Fibroblast of pulmonary artery (primary cell): ENCODE data around the gene MYOF.

Experiments
- DNase-seq: peaks from one replicate; pipeline ENCODE4 v3.0.0-alpha.2; 2010; ENCODE audit warnings: low read depth
- H3K4me3 ChIP-seq: replicated peaks from 2 replicates; pipeline ENCODE4 v1.5.1; 2011; ENCODE audit warnings: low read depth, mild to moderate bottlenecking, control low read depth, low read length, moderate library complexity
- TF ChIP-seq, protein P1 (sequence below): IDR thresholded peaks from 2 replicates; pipeline ENCODE4 v1.5.1; 2011; ENCODE audit warnings: mild to moderate bottlenecking, control low read depth, low read length, inconsistent platforms; ENCODE audit errors: missing control alignments

MYOF gene

DNA sequence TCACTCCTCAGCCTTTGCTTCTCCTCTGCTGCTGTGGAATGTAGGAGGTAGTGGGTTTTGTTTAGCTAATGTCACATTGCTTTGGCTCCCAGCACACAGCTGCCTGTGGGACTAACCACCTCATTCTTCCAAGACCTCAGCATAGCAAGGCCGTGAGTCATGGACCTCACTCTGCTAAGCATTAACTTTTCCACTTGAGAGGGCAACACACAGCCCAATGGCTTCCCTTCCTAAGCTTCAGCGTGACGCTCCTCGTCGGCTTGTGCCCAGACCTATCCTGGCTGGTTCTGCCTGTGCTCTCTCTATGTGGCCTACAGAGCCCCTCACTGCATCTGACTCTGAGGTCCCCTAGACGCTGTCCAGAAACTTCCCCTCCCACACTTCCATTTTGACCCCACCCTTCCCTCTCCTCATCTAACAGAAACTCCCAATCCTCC lies 23.3 kb downstream of the MYOF start:
- TF ChIP-seq, protein P1, sequence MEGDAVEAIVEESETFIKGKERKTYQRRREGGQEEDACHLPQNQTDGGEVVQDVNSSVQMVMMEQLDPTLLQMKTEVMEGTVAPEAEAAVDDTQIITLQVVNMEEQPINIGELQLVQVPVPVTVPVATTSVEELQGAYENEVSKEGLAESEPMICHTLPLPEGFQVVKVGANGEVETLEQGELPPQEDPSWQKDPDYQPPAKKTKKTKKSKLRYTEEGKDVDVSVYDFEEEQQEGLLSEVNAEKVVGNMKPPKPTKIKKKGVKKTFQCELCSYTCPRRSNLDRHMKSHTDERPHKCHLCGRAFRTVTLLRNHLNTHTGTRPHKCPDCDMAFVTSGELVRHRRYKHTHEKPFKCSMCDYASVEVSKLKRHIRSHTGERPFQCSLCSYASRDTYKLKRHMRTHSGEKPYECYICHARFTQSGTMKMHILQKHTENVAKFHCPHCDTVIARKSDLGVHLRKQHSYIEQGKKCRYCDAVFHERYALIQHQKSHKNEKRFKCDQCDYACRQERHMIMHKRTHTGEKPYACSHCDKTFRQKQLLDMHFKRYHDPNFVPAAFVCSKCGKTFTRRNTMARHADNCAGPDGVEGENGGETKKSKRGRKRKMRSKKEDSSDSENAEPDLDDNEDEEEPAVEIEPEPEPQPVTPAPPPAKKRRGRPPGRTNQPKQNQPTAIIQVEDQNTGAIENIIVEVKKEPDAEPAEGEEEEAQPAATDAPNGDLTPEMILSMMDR = no peak
- DNase-seq = peak; percentile 99
- H3K4me3 ChIP-seq = no peak overlapping the region

DNA sequence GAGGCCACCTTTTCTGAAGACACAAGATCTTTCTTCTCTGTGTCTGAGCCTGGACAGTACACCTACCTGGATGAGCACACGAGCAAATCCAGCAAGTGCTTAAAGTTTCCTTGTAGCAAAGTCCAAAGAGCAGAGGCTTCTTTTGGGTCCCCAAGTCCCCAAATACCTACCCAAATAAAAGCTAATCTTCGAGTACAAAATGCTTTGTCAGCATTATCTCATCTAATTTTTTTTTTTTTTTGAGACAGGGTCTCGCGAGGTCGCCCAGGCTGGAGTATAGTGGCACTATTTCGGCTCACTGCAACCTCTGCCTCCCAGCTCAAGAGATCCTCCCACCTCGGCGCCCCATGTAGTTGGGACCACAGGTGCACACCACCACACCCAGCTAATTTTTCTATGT lies 24.6 kb downstream of the MYOF start:
- no peak for DNase-seq
- TF ChIP-seq, protein P1 = no peak
- H3K4me3 ChIP-seq = no peak overlapping the region

DNA sequence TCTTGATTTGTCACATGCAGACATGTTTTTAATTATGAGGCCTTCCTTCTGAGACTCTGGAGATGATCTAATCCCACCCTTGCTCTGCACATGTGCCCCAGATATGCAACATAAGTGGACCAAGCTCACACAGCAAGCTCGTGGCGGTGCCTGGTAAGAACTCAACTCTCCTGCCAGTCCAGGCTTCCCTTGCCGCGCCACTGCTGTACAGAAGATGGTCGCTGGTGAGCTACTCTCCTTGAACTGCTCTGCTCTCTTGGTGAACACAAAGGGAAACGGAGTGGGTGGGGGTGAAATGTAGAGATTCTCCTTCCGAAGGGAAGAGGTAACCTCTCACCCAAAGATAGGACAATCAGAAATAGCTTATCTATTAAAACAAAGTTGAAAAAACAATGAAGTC lies 25.7 kb downstream of the MYOF start:
- no peak overlapping the region for H3K4me3 ChIP-seq
- no peak for DNase-seq
- TF ChIP-seq, protein P1 = no peak

DNA sequence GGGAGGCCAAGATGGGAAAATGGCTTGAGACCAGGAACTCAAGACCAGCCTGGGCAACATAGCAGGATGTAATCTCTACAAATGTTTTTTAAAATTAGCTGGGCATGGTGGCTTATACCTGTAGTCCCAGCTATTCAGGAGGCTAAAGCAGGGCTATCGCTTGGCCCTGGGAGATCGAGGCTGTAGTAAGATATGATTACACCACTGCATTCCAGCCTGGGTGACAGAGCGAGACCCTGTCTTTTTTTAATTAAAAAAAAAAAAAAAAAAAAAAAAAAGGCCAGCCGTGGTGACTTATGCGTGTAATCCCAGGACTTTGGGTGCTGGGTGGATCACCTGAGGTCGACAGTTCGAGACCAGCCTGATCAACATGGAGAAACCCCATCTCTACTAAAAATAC lies 27.4 kb downstream of the MYOF start:
- DNase-seq = no peak
- TF ChIP-seq, protein P1 = no peak
- no peak overlapping the region for H3K4me3 ChIP-seq

DNA sequence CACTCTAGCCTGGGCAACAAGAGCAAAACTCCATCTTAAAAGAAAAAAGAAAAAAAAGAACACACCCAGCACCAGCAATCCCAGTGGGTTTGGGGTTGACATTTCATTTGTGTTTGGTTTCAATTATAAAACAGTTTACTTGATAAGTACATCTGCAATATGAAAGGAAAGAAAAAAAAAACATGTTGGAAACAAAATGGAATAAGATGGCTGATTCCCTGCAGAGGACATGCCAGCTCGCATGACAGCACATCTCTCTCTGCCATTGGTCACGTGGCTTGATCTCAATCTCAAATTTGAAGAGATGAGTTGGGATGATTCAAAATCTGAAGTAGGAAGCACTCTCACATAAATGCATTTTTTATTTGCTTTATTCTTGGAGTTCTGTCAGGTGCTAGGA lies 28.0 kb downstream of the MYOF start:
- DNase-seq = no peak
- no peak overlapping the region for H3K4me3 ChIP-seq

DNA sequence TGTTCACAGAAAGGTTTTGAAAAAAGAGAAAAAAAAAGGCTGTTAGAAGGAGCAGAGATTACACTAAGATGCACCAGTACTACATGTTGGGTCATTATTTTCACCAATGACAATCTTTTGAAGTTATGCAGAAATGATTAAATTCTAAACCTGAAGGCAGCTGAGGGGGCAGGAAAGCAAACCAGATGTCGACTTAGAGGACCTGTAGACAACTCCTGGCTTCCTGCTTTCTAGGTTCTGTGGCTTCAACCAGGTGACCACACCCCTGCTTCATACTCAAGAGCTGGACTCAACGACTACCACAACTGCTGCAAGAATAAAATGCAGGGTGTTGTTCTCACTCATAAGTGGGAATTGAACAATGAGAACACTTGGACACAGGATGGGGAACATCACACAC lies 30.0 kb downstream of the MYOF start:
- no peak for DNase-seq
- TF ChIP-seq, protein P1 = no peak
- H3K4me3 ChIP-seq = no peak overlapping the region

More for the DNA sequence above, 28.0 kb downstream of the MYOF start:
- TF ChIP-seq, protein P1 = no peak

DNA sequence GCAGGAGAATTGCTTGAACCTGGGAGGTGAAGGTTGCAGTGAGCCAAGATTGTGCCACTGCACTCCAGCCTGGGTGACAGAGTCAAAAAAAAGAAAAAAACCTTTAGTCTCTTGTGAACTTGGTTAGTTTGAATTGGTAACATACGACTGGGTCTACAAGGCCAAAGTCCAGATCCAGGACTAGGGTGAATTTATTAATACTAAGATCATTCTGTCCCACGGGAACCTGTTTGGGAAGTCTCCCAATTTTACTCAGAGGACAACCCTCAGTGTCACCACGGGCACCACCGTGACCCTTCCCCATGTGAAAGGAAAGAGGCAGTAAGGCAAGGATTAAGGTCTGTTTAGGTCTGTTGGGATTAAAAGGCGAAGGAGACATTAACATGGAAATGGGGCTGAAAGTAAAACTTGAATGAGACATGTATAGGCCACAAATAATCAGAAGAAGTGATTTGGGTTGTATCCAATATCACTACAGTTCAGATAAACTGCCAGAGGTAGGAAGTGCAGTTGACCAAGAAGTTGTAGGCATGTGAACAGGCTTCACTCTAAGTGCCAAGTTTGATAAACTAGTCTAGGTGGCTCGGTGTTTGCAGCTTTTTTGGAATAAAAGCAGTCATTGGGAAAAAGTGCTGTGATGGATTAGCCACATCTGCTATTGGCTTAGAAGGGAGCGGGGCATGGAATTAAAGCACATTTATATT lies 30.7 kb downstream of the MYOF start:
- DNase-seq = no peak
- no peak overlapping the region for H3K4me3 ChIP-seq
- TF ChIP-seq, protein P1 = no peak
